IPS DF 4.7 (cell line): ENCODE results near the gene TMA7.
"Not testable (repeated sequence)": the region's sequence is repeated elsewhere in the genome, so short reads cannot be mapped to it uniquely, and the experiment has no call there.

Source experiments
- DNase-seq: peaks from one replicate; pipeline ENCODE4 v3.0.0-alpha.2; 2013; ENCODE audit warnings: low spot score; ENCODE audit errors: extremely low read depth

Gene TMA7

DNA sequence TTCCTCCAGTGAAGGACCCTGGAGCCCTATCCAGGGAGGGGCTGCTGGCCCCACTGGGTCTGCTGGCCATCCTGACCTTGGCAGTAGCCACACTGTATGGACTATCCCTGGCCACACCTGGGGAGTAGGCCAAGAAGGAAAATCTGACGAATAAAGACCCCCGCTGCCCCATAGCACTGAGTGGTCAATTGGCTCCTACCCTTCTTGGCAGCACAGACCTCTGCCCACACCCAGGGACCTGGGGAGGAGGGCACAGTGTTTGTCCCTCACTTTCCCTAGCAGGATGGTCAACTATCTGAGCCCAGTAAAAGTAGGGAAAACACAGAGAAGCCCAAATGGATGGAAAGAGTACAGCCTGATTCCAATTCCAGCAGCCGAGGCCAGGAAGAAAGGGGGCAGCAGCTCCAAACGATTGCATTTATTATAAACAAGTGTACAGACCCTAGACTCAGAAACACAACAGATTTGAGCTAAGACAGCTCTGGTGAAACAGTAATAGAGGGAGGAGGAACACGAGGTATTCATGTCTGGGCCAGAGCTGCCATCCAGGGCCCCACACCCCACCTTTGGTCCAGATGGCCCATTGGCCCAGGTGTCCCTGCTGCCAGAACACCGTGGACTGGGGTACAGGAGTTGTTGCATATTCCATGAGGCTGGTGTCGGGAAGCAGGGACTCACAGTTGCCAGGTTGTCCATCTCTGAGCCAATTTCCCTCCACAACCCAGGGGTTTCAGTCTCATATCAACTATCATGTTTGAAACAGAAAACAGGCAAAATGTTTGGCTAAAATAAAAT lies 27.6 kb downstream of the TMA7 start:
- DNase-seq, result no peak

DNA sequence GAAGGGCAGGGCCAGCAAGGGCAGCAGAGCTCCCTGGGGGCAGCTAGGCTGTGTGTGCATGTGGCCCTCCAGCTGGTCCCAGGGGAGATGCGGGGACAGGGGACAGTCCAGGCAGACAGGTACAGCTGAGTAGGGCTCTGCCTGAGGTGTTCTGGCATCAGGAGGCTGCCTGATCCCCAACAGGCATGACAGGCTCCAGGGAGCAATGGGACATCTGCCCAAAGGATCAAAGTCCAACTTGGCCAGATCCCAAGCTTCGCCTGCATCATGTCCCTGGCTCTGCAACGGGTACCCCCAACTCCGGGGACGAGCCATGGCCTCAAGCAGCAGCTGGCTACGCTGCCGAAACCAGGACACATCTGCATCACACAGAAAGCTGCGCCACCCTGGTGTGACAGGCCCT lies 28.3 kb downstream of the TMA7 start:
- DNase-seq, result no peak

DNA sequence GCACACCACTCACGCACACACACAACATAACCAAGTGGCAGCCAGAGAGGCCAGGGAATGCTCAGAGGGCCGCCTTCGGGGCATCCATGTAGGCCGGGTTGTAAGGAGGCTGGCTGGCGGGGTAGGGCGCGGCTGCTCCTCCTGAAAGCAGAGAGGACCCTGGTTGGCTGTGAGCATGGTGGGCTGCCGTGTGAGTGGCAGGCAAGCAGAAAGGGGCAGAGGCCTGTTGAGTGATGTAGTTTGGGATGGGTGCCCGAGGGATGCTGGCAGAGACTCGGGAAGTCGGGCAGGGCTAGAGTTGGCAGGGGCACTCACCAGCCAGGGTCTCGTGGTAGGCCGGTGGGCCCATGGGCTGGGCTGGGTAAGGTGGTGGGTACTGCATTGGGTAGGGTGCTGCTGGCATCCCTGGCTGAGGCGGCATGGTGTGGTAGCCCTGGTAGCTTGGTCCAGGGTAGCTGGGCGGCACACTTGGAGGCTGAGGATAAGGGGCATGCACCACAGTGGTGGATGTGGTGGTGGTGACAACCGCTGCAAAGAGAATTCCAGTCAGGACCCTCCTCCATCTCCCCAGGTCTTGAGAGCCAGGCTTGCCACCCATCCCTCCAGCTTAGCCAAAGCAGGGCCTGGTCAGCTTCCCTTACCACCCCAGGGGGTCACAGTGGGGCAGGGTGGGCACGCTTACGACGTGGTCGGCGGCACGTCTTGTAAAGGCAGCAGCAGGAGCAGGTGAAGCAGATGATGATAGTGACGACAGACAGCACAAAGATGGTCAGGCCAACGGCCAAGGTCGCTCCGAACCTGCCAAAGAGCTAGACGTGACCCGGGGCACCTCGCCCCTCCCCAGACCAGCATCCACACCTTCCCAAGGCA lies 29.2 kb downstream of the TMA7 start:
- DNase-seq, result no peak

DNA sequence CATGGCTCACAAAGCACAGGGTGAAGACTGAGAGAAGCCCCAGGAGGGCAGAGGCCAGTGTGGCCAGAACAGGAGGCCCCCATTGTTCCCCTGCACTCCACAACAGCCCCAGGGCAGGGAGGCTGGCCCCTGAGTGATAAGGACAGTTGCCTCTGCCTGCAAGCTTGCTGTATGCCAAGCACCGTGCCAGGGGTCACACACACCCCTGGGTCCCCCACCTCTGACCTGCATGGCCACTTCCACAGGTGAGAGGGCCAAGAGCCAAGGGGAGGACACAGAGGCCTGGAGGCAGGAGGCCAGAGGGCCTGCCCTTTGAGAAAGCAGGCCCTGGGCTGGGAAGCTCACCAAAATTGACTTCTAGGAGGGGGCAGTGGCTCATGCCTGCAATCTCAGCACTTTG lies 30.2 kb downstream of the TMA7 start:
- DNase-seq, result no peak

DNA sequence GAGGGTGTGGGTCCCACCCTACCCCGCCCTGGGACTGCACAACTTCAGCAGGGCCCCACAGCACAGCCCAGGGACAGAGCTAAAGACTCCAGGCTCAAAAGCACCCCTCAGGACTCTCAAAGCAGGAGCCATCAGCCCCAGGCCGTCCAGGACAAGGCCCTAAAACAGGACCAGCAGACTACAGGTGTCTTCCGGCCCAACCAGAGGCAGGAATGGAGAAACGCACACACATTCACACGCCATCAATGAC lies 32.5 kb downstream of the TMA7 start:
- DNase-seq, result no peak

DNA sequence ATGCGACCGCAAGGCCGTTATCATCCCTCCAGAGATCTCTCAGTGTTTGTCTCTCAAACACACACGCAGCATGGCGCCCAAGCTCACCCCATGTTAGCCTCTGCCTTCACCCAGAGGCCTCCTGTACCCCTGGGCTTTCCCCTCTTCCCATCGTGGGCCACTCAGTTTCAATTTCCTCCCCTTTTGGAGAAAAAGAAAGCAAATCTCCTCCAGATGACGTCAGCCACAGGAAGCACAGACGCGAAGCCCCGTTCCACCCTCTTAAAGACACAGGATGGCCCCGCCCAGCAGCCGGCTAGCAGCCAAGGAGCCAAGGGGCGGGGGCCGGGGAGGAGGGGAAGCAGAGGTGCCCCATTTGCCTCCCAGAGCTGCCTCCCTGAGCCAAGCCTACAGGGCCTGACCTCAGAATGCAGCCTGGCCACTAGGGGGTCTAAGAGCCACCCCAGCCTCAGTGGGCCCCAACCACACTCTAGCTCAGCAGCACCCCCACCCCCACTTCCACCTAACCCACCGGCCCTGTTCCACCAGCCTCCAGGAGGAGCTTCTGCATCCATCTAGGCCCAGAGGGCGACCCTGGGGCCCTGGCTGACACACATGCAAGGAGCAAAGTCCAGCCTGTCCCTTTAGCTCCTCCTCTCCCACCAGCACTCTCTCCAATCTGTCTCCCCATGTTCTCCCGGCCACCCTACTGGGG lies 33.0 kb downstream of the TMA7 start:
- DNase-seq, result peak; percentile 80

DNA sequence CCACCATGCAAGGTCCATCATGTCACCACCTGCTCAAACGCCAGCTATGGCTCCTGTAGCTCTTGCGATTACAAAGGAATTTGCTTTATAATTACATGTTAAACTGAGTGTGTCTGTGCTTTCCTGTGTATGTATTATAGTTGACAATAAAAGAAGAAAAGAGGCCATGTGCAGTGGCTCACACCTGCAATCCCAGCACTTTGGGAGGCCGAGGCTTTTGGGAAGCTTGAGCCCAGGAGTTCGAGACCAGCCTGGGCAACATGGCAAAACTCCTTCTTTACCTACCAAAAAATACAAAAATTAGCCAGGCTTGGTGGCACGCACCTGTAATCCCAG lies 33.5 kb downstream of the TMA7 start:
- DNase-seq, result no peak

DNA sequence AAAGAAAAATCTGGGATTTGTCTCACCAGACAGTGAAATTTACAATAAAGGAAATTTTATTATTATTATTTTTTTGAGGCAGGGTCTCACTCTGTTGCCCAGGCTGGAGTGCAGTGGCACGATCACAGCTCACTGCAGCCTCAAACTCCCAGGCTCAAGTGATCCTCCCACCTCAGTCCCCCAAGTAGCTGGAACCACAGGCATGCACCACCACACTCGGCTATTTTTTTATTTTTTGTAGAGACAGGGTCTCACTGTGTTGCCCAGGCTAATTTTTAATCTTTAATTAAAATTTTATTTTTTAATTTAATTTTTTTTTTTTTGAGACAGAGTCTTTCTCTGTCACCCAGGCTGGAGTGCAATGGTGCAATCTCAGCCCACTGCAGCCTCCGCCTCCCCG lies 34.0 kb downstream of the TMA7 start:
- DNase-seq, result not testable (repeated sequence)

DNA sequence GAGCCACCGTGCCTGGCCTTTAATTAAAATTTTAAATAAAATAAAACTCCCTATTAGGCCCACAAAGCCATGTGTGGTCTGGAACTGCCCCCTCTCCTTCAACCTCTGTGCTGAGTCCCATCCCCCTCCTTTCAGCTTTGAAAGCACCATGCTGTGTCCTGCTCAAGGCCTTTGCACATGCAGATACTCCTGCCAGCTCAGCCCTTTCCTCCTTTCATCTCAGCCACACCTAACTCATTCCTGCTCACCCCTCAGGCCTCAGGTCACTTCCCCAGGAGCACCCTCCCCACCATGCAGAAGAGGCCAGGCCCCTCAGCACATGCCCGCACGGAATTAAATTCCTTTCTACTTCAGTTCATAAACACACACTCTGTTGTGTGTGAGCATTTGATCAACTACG lies 34.6 kb downstream of the TMA7 start:
- peak; percentile 98 for DNase-seq

DNA sequence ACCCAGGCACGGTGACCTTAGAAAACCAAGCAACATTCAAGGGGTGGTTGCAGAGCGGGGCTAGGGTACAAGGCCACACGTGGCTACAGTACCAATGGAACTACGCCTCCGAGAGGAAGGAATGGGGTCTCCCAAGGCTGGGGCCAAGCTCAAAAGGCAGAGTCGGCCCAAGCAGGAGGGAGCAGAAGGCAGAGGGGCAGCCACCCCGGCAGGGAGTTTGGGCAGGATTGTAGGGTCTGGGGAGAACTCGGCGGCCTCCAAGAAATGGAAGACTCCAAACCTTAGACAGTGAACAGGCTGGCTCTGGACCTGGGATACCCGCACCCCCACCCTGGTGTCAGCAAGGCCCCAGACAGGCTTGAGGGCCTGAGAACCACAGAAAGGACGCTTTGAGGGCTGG lies 35.1 kb downstream of the TMA7 start:
- no peak for DNase-seq

DNA sequence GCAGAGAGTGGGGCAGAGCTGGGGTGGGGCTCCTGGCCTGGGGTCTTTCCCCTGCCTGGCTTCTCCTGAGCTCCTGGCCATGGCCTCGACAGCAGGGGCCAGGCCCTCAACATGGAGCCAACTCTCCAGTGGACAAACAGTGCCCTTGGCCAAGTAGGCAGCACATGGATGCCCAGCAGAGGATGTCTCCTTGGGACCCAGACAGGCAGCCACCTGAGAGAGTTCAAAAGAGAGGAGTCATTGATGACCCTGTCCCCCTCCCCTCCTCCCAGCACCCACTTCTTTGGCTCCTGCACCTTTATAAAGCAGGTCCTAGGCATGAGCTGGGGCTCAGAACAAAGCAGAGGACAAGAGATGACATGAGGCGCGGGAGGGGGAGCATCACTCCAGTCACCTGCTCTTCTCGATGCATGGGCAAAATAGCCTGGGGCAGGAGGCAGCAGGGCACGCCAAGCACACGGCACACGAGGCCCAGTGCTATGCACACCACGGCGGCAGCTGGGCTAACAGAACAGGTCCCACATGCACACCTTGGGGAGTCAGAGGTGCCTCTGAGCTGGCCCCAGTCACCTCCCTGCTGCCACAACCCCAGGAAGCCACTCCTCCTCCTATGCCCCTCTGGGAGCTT lies 36.5 kb downstream of the TMA7 start:
- DNase-seq, result no peak

DNA sequence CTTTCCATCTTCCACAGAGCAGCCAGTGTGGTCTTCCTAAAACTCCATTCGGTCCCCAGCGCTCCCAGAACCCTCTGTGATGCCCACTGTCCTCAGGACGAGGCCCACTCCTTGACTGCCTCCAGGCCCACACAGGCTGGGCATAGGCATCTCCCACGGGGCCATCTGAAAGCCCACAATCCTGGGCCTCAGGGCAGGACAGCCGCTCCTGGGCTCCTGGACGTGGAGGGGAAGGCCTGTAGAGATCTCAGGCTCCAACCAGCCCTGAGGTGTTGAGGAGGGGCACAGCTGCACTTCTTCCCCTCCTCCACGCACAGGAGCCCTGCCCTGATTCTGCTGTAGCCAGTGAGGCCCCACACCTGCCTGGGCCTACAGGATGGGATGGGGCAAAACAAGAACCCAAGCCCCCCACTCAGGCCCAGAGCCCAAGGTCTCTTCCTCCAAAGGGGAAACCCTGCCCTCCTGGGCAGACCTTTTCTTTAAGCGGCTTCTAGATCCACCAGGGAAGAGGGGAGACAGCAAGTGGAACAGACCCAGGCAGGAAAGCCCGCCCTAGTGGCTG lies 38.0 kb downstream of the TMA7 start:
- DNase-seq, result no peak

DNA sequence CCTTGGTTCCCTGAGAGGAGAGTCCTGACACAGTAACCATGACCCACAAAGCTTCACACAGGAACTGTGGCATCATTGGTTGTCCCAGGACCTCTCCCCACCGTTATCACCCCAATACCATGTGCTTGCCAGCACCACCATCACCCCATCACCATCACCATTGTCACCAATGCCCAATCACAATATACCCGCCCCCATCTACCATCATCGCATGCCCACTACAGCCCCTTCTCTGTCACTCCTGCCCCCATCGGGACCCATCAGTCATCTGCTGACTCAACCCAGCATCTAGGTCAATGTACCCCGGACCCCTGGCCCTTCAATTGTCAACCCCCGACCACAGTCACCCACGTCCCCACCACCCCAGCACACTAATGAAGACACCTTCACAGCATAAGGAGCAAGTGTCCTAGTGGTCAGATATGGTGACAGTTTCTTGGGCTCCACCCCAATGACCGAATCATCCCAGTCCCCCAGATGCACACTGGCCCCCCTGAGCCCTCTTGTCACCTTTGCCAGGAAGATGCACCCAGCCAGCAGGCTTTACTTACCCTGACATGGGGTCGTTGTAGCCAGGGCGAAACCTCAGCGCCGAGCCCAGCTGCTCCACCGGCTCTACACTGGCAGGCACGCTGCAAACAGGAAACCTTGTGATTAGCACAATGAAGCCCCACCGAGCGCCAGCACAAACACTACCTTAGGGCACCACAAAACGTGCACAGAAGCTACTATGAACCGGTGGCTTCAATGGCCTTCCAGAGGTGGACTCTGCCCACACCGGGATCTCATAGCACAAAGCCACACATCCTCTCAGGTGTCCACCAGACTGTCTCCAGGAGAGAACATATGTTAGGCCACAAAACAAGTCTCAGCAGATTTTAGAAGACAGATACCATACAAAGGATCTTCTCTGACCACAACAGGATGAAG lies 38.8 kb downstream of the TMA7 start:
- no peak for DNase-seq

DNA sequence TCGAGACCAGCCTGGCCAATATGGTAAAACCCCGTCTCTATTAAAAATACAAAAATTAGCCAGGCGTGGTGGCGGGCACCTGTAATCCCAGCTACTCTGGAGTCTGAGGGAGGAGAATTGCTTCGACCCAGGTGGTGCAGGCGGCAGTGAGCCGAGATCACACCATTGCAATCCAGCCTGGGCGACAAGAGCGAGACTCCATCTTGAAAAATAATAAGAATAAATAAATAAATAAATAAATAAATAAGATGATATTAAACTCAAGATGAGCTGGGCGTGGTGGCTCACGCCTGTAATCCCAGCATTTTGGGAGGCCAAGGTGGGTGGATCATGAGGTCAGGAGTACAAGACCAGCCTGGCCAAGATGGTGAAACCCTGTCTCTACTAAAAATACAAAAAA lies 40.8 kb downstream of the TMA7 start:
- not testable (repeated sequence) for DNase-seq

DNA sequence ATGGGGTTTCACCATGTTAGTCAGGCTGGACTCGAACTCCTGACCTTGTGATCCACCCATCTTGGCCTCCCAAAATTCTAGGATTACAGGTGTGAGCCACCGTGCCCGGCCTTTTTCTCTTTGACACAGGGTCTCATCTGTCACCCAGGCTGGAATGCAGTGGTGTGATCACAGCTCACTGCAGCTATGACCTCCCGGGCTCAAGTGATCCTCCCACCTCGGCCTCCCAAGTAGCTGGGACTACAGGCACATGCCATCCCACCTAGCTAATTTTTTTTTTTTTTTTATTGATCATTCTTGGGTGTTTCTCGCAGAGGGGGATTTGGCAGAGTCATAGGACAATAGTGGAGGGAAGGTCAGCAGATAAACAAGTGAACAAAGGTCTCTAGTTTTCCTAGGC lies 42.8 kb downstream of the TMA7 start:
- DNase-seq, result not testable (repeated sequence)

DNA sequence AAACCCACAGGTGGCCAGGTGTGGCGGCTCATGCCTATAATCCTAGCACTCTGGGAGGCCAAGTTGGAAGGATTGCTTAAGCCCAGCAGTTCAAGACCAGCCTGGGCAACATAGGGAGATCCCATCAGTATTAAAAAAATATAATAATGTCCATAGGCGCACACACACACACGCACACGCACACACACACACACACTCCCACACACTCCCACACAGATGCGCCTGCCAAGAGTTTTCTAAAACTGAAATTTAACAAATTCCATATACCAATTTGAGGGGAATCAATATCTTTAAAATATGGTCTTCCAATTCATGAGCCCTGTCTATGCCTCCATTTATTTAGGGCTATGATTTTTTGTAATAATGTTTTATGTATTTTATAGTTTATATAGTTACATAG lies 46.9 kb downstream of the TMA7 start:
- DNase-seq, result no peak

DNA sequence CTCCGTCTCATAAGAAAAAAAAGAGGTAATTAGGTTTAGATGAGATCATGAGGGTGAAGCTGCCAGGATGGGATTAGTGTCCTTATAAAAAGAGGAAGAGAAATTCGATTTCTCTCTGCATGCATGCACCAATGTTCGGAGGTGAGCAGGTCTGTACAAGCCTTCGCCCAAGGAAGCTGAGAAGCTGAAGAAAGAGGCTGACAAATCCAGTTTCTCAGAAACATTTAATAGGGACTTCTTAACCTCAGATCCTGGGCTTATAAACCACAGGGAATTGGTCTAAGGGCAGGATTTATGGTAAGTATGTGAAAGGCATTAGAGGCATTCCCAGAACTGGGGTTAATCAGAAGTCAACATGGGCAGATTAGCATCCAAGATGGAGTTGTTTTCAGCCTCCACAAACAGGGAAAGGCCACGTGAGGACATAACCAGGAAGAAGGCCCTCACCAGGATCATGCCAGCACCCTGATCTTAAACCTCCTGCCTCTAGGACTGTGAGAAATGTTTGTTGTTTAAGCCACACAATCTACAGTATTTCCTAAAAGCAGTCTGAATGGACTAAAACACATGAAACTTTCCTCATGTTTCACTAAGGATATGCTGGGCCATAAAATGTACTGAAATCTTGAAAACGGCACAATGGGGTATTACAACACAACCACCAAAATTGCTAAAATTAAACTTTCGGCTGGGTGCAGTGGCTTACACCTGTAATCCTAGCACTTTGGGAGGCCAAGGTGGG lies 52.6 kb downstream of the TMA7 start:
- no peak for DNase-seq

DNA sequence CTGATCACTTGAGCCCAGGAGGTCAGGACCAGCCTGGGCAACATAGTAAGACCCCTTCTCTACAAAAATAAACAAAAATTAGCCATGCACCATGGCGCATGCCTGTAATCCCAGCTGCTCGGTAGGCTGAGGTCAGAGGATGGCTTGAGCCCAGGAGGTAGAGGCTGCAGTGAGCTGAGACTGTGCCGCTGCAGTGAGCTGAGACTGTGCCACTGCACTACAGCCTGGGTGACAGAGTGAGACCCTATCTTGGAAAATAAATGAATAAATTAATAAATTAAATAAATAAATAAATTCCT lies 53.1 kb downstream of the TMA7 start:
- DNase-seq, result no peak
